GM21360 (cell line): ENCODE measurements around the gene THEM5.

Source experiments
- ATAC-seq: cut with Tn5 transposase; IDR thresholded peaks from one replicate; pipeline ENCODE4 v1.9.1; 2021; ENCODE audit warnings: mild to moderate bottlenecking, moderate library complexity; ENCODE audit not compliant: unreplicated experiment

THEM5 gene

DNA sequence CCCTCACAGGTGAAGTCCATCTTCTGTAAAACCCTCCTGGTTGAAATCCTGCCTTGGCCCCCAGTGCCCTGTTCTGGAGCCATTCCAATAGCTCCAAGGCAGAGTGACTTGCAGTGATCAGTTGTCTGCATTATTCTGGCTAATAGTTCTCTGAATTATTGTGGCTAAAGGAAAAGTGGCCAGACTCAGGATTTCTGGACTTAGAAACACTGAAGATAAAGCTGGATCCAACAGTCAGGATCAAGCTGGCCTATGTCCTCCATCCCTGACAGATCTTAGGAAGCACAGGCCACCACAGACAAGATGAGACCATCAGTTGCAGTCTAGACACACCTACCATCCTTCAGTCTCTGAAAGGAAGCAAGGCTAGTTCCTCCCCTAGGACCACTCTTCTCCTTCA is 13.1 kb downstream of the THEM5 start:
- no peak for ATAC-seq

DNA sequence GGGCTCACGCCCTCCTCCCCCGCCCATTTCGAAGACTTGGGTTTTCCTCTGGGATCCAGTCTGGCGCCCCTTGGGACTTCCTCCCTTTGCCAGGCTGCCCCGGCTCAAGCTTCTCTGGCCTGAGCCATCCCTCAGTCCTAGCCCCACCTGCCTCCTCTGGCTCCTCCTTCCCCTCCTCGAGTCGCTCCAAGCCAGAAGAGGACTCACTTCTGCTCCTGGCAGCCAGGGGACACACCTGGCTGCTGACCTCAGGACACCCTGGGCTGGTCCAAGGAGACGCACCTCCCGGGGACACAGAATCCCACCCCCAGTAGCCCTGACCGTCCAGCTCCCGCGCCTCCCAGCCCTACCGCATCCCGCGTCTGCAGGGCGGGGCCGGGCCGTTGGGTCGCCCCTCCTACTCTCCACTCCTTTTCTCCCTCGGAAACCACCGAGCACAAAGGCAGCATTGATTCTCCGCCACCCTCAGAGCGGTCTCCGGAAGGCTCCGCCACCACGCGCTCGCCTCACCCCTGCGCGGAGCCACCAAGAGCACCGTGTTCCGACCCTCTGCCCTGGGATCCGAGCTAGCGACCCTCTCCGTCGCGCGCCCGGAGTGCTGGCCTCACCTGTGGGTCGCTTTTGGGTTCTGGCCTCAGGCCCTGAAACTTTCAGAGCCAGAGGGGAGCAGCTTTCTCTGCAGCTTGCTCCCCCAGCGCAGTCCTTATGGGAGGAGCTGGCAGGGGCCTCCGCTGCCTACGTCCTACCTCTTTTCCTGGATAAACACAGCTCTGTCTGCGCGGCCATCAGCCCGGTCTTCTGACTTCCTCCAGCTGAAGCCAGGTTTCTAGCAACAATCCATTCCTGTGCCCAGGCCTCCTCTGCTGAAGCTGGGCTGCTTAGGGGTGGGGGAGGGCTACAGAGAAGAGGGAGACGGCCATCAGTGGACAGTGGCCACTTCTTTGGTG is 13.8 kb downstream of the THEM5 start, which contains the start of gene C2CD4D:
C2CD4D (minus strand) TSS at position 364 of the 947 bp plus-strand sequence. CDS start 831 bp downstream, outside the sequence.
- peak; percentile 44 for ATAC-seq

DNA sequence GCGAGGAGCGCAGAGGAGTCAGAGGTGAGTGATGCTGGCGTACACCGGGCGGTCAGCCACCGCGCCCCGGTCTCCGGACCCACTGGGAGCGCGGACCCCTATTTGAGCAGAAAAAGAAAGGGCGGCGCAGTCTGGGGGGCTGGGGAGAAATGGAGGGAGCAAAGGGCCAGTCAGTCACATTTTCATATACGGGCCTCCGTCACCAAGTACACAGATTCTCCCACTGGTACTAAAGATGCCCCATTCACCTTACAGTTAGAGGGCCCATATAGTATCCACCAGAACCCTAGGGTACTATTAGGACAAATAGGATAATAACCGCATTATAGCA is 14.5 kb downstream of the THEM5 start:
- no peak for ATAC-seq

GRCh38 chr1:151838222-151839081 is 15.1 kb downstream of the THEM5 start:
- no peak for ATAC-seq

GRCh38 chr1:151837884-151838221 is 15.7 kb downstream of the THEM5 start:
- ATAC-seq, result no peak

GRCh38 chr1:151837197-151837596 is 16.3 kb downstream of the THEM5 start:
- no peak for ATAC-seq

DNA sequence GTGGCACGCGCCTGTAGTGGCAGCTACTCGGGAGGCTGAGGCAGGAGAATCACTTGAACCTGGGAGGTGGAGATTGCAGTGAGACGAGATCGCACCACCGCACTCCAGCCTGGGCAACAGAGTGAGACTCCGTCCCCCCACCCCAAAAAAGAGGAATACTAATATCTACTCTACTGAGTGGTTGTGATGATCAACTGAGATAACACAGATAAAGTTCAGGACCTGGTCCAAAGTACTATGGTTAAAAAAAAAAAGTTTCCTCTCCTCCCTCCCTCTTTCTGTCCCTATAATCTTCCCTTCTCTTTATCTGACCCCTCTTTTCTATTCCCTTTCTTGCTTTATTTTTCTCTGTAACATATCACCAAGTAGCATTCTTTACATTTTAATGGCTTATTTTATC is 17.9 kb downstream of the THEM5 start:
- no peak for ATAC-seq

DNA sequence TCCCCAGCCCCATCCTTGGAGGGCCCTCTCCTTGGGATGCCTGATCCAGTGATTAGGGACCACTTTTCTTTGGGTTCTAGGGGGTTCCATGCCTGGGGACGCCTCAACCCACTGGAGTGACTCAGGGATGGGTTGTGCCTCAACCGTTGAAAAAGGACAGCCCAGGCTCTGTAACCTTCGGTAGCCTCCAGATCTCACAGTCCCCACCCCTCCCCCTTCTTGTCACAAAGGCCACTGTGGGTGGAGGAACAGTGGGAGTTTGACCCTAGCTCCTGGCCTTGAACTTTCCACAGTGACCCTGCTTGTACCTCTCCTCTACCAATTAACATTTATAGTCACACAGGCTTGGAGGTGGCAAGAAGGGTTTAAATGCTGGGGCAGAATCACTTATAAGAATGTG is 19.3 kb downstream of the THEM5 start:
- ATAC-seq, result no peak

GRCh38 chr1:151833172-151833900 is 20.2 kb downstream of the THEM5 start:
- ATAC-seq, result no peak

DNA sequence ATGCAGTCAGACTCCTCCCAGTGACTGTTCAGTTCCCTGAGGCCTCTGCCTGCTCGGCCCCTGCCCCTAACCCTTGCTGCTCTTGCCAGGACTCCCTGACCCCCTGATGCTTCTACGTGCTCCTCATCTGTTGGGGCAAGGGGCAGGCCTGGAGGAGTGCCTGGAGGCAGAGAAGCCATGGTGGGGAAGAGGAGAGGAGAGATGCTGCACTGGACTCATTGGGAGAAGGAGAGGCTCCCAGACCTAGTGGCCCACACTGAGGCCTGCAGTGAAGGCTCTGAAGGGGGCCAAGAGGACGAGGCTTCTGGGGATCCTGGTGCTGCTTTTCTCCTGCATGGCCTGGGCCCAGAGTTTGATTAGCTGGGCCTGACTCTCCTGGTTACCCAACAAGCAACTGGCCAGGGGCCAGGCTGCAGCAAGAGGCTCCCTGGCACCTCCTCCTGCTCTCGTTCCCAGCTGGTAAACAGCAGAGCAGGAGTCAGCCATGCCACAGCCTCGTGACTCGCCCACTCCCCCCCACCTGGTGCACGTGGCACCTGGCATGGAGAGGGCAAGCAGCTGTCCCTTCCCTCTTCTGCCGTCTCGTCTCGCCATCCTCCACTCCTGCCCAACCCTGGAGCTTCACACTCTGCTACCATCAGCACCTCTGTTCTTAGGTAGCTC is 21.1 kb downstream of the THEM5 start:
- ATAC-seq, result no peak

DNA sequence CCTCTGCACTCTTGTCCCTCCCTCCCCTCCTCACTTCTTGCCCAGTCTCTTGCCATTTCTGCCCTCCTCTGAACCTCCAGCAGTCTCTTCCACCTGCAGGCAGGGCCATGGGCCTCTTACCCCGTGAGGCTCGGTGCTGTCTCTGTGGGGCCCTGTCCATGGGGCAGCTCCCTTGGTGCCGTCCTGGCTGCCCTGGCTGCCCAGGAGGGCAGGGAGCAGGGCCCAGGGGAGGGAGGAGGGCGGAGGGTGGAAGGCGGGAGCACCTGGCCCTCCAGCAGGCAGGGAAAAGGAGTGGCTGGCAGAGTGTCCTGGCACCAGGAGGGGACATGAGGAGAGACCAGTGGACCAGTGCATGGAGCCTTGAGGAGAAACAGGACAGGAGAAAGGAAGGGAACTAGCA is 21.9 kb downstream of the THEM5 start, which contains the start of gene RORC:
RORC (minus strand) TSS at position 198 of the 400 bp plus-strand sequence; CDS start at position 160, 38 bp downstream.
- no peak for ATAC-seq

DNA sequence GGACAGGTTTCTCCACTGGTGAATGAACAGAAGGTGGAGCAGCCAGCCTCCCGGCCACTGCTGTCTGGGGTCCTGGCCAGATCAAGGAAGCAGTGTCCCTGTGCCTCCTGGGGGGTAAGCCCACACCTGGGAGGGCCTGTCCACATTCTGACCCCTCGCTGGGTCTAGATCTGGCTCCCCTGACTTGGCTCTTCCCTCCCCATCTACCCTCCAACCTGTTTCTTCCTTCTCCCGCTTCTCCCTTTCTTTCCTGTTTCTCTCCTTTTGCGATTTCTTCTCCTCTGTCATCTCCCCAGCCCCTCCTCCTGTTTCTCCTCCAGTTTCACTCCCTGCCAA is 22.3 kb downstream of the THEM5 start:
- ATAC-seq, result no peak

DNA sequence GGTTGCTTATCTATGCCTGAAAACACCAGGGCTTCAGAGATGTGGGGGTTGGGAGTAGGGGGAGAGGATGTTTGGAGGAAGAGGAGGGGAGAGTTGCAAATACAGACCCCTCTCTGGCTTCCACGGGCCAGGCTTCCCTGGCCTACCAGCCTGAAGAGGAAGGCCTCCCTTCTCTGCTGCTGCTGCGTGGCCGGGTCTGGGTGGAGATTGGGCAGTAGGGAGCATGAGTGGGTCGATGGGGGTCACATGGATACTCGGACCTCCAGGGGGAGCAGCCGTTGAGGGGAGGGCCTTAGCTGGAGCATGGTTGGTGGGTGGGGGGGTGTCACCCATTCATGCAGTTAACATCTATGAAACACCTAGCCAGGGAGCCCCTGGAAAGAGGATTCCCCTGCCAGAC is 23.5 kb downstream of the THEM5 start:
- no peak for ATAC-seq

GRCh38 chr1:151829352-151830046 is 24.0 kb downstream of the THEM5 start:
- no peak for ATAC-seq

GRCh38 chr1:151828921-151829320 is 24.6 kb downstream of the THEM5 start:
- ATAC-seq, result no peak

DNA sequence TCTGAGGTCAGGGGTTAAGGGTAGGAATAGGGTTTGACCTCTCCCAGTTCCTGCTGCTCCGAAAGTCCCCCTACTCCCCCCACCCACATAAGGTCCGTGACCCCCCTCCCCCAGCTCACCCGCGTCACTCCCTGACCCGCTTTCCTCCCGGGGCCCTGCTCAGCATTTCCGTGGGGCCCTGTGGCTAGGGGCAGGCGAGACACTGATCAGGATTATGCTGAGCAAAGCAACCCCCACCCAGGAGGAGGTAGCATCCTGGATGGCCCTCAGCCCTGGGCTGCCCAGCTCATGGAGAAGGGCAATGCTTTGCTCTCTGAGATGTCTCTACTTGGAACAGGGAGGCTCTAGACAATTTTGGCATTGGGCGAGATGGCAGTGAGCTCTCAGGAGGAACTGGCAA is 25.7 kb downstream of the THEM5 start:
- no peak for ATAC-seq

DNA sequence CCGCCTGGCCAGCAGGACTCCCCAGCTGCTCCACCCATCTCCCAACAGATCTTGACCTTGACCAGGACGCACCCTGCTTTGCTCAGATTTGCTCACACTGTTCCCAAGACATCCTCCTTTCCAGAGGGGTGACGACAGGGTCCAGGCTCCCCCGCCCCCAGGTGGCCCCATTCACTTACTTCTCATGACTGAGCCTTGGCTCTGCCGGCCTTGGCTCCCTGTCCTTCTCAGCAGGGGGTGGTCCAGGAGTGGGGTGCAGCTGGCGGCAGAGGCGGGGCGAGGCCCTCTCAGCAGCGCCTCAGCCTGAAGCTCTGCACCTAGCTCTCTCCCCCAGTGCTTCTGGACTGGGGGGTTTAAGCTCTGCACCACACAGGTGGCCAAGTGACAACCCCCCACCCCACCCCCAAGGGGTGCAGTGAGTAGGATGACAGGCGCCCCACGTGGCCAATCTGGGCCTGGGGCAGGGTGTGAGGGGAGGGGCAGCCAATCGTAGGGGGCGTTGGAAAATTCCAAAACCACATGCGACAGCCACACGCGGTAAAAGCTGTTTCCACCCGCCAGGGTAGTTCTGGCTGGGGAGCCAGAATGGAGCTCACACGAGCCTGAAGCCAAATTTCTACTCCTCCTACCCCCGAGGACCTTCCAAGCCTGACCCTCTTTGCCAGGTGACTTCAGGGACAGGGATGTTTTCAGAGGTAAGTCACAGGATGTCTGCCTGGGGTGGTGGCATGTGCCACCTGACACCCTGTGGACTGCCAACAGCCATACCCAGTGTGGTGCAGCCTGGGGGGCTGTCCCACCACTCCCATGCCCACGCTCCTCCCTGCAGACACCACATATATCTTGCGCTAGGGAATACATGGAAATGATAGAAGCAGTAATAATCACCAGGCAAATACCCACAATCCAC is 27.5 kb downstream of the THEM5 start:
- no peak for ATAC-seq

GRCh38 chr1:151825204-151825603 is 28.3 kb downstream of the THEM5 start:
- no peak for ATAC-seq

DNA sequence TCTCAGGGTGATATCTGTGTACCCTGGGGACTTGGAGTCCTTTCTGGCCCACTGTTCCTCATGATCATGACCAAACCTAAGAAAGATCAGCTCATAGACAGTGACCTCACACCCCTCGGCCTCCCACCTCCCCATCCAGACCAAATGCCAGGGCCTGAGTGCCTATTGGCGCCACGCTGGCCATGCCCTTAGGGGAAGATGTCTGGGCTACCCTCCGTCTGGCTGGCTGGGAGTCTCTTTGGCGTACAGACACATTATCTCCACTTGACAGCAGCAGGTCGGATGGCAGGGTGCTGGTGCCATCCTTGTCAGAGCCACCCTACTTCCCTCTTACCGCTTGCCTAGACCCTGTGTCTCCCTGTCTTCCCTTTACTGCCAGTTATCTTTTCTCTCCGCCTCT is 30.3 kb downstream of the THEM5 start:
- no peak for ATAC-seq
